Loucy (cell line): ENCODE measurements around the gene MSH2.

Experiments
- H2AFZ ChIP-seq: fragments of 200-600 bp; sonication (generic); 2 replicates; pipeline ENCODE4 v1.6.0; 2016; ENCODE audit warnings: antibody characterized with exemption, mild to moderate bottlenecking, low read length, moderate library complexity
- H3F3A ChIP-seq: fragments of 200-600 bp; 2 replicates; pipeline ENCODE4 v1.6.0; 2016; ENCODE audit warnings: antibody characterized with exemption, low read depth, mild to moderate bottlenecking
- H3K27me3 ChIP-seq: fragments of 200-600 bp; sonication (generic); 2 replicates; pipeline ENCODE4 v1.6.1; 2014; ENCODE audit warnings: low read length, mild to moderate bottlenecking; ENCODE audit not compliant: insufficient read depth, poor library complexity, severe bottlenecking
- H3K36me3 ChIP-seq: fragments of 200-600 bp; sonication (generic); 2 replicates; pipeline ENCODE4 v1.6.1; 2016; ENCODE audit warnings: low read length; ENCODE audit not compliant: insufficient read depth
- H3K4me1 ChIP-seq: fragments of 200-600 bp; sonication (generic); 2 replicates; pipeline ENCODE4 v1.5.1; 2014; ENCODE audit warnings: low read length, mild to moderate bottlenecking; ENCODE audit not compliant: insufficient read depth, poor library complexity, severe bottlenecking
- H3K4me2 ChIP-seq: fragments of 200-600 bp; sonication (generic); 2 replicates; pipeline ENCODE4 v1.6.0; 2014; ENCODE audit warnings: antibody characterized with exemption, low read length, low read depth, mild to moderate bottlenecking; ENCODE audit not compliant: poor library complexity, severe bottlenecking
- H3K4me3 ChIP-seq: fragments of 200-600 bp; sonication (generic); 2 replicates; pipeline ENCODE4 v1.5.1; 2014; ENCODE audit warnings: low read length, mild to moderate bottlenecking, mixed read lengths; ENCODE audit not compliant: poor library complexity, severe bottlenecking
- H3K79me2 ChIP-seq: fragments of 200-600 bp; sonication (generic); 2 replicates; pipeline ENCODE4 v1.6.1; 2014; ENCODE audit warnings: low read length; ENCODE audit not compliant: insufficient read depth
- H3K9ac ChIP-seq: fragments of 200-600 bp; sonication (generic); 2 replicates; pipeline ENCODE4 v1.6.0; 2014; ENCODE audit warnings: mild to moderate bottlenecking, low read depth, low read length, moderate library complexity; ENCODE audit not compliant: poor library complexity, severe bottlenecking
- H3K9me2 ChIP-seq: fragments of 200-600 bp; sonication (generic); replicated peaks from 2 replicates; pipeline ENCODE4 v1.6.1; 2016; ENCODE audit warnings: low read depth, low read length, mixed read lengths
- H3K9me3 ChIP-seq: fragments of 200-600 bp; sonication (generic); 2 replicates; pipeline ENCODE4 v1.6.1; 2014; ENCODE audit warnings: mild to moderate bottlenecking, antibody characterized with exemption, low read length, low read depth; ENCODE audit not compliant: insufficient read depth
- H4K20me1 ChIP-seq: fragments of 200-600 bp; sonication (generic); 2 replicates; pipeline ENCODE4 v1.6.0; 2014; ENCODE audit warnings: antibody characterized with exemption, low read length, mild to moderate bottlenecking; ENCODE audit not compliant: insufficient read depth, poor library complexity, severe bottlenecking
- CTCF ChIP-seq: fragments of 200-600 bp; sonication (generic); conservative IDR thresholded peaks from 2 replicates; pipeline ENCODE4 v1.5.1; 2014; ENCODE audit warnings: mild to moderate bottlenecking, antibody characterized with exemption, low read length
- EZH2phosphoT487 ChIP-seq: fragments of 200-600 bp; IDR thresholded peaks from 2 replicates; pipeline ENCODE4 v1.6.1; 2018; ENCODE audit warnings: antibody characterized with exemption, mild to moderate bottlenecking, moderate library complexity, borderline replicate concordance

The MSH2 gene

GRCh38 chr2:47437287-47437686 is 34.3 kb downstream of the MSH2 start:
- Histone ChIP-seq H3F3A (no peaks in the 10 kb centered on the region; the same call in 1 of the 2 replicates), H3K79me2 (no peaks in the 10 kb centered on the region), H3K36me3 (peaks cover 20% of the 10 kb centered on the region; the same call in 1 of the 2 replicates), H4K20me1 (peaks cover 6% of the 10 kb centered on the region), H2AFZ (no peak overlapping the region), H3K9me2 (no peaks in the 10 kb centered on the region), H3K4me2 (no peak overlapping the region), H3K4me3 (no peak overlapping the region), H3K4me1 (no peaks in the 10 kb centered on the region), H3K9me3 (no peaks in the 10 kb centered on the region), H3K27me3 (no peaks in the 10 kb centered on the region), H3K9ac (no peak overlapping the region)
- TF ChIP-seq EZH2phosphoT487: no peak
- peak; percentile 57 for TF ChIP-seq CTCF

GRCh38 chr2:47438106-47438505 is 35.1 kb downstream of the MSH2 start:
- no peaks in the 10 kb centered on the region for H3K9me2 ChIP-seq
- H3K4me1 ChIP-seq: no peaks in the 10 kb centered on the region
- no peaks in the 10 kb centered on the region; the same call in 1 of the 2 replicates for H3F3A ChIP-seq
- H3K9me3 ChIP-seq: no peaks in the 10 kb centered on the region
- TF ChIP-seq EZH2phosphoT487 (no peak), CTCF (no peak)
- H3K9ac ChIP-seq: no peak overlapping the region
- H3K4me2 ChIP-seq: no peak overlapping the region
- H3K4me3 ChIP-seq: no peak overlapping the region
- no peaks in the 10 kb centered on the region for H3K79me2 ChIP-seq
- H3K27me3 ChIP-seq: no peaks in the 10 kb centered on the region
- peaks cover 19% of the 10 kb centered on the region; the same call in 1 of the 2 replicates for H3K36me3 ChIP-seq
- H2AFZ ChIP-seq: no peak overlapping the region
- peaks cover 6% of the 10 kb centered on the region for H4K20me1 ChIP-seq

- no peak overlapping the region for H3K9ac ChIP-seq
- peaks cover 6% of the 10 kb centered on the region for H4K20me1 ChIP-seq
- H2AFZ ChIP-seq: no peak overlapping the region
- no peaks in the 10 kb centered on the region for H3K27me3 ChIP-seq
- 0 out of 2 replicates have a peak, but pooled peaks cover 4% of the 10 kb centered on the region for H3K79me2 ChIP-seq
- H3K9me3 ChIP-seq: no peaks in the 10 kb centered on the region
- no peaks in the 10 kb centered on the region for H3K9me2 ChIP-seq
- TF ChIP-seq EZH2phosphoT487: no peak
- TF ChIP-seq CTCF: no peak
- H3F3A ChIP-seq: no peaks in the 10 kb centered on the region; the same call in 1 of the 2 replicates
- no peak overlapping the region for H3K4me3 ChIP-seq
- no peak overlapping the region for H3K4me2 ChIP-seq
- H3K4me1 ChIP-seq: no peaks in the 10 kb centered on the region
- peaks cover 22% of the 10 kb centered on the region; the same call in 1 of the 2 replicates for H3K36me3 ChIP-seq
Measured at GRCh38 chr2:47438783-47439182, 35.8 kb downstream of the MSH2 start.
